ENCODE data around the gene BTBD6.

The BTBD6 gene

GRCh38 chr14:105248368-105249181 is at the start of gene BTBD6:
TSS of gene BTBD6 (plus strand) at chr14:105248533. CDS start at chr14:105248712, 179 bp downstream.
- DNase-seq (ENCODE audit: low spot score): peak; percentile 94

- no peak for DNase-seq (ENCODE audit: low spot score)
Observed at GRCh38 chr14:105198588-105198987, 49.7 kb upstream of the BTBD6 start.

- peak; percentile 89 for DNase-seq (ENCODE audit: low spot score)
Observed at GRCh38 chr14:105199093-105199492, 49.2 kb upstream of the BTBD6 start.

GRCh38 chr14:105200074-105200473 is 48.3 kb upstream of the BTBD6 start:
- DNase-seq (ENCODE audit: low spot score): no peak

GRCh38 chr14:105200641-105201040 is 47.7 kb upstream of the BTBD6 start:
- no peak for DNase-seq (ENCODE audit: low spot score)

- no peak for DNase-seq (ENCODE audit: low spot score)
Observed at GRCh38 chr14:105201156-105201924, 47.0 kb upstream of the BTBD6 start.

GRCh38 chr14:105201925-105202513 is 46.3 kb upstream of the BTBD6 start:
- no peak for DNase-seq (ENCODE audit: low spot score)

GRCh38 chr14:105203057-105203531 is 45.2 kb upstream of the BTBD6 start:
- peak; percentile 93 for DNase-seq (ENCODE audit: low spot score)

GRCh38 chr14:105203701-105204100 is 44.6 kb upstream of the BTBD6 start:
- DNase-seq (ENCODE audit: low spot score): no peak

GRCh38 chr14:105204206-105204930 is 44.0 kb upstream of the BTBD6 start:
- no peak for DNase-seq (ENCODE audit: low spot score)

GRCh38 chr14:105204931-105205672 is 43.2 kb upstream of the BTBD6 start:
- DNase-seq (ENCODE audit: low spot score): no peak

- DNase-seq (ENCODE audit: low spot score): no peak
Observed at GRCh38 chr14:105205673-105206208, 42.6 kb upstream of the BTBD6 start.

GRCh38 chr14:105206873-105207272 is 41.5 kb upstream of the BTBD6 start:
- no peak for DNase-seq (ENCODE audit: low spot score)

- DNase-seq (ENCODE audit: low spot score): no peak
Observed at GRCh38 chr14:105207460-105207901, 40.9 kb upstream of the BTBD6 start.

GRCh38 chr14:105207996-105208737 is 40.2 kb upstream of the BTBD6 start:
- DNase-seq (ENCODE audit: low spot score): no peak

- no peak for DNase-seq (ENCODE audit: low spot score)
Observed at GRCh38 chr14:105208738-105209075, 39.6 kb upstream of the BTBD6 start.

GRCh38 chr14:105209091-105209490 is 39.2 kb upstream of the BTBD6 start:
- no peak for DNase-seq (ENCODE audit: low spot score)

- DNase-seq (ENCODE audit: low spot score): no peak
Observed at GRCh38 chr14:105209646-105210045, 38.7 kb upstream of the BTBD6 start.

- DNase-seq (ENCODE audit: low spot score): no peak
Observed at GRCh38 chr14:105210266-105211025, 37.9 kb upstream of the BTBD6 start.
